ENCODE measurements around the gene POFUT2.

Gene POFUT2

GRCh38 chr21:45258466-45258865 is 29.2 kb downstream of the POFUT2 start:
- Histone ChIP-seq H3K79me2 (ENCODE audit: insufficient read depth, low read depth) (no peaks in the 10 kb centered on the region), H3K4me3 (IDR thresholded peaks at IDR 0.05; ENCODE audit: insufficient read depth, low read depth, low read length) (no peak overlapping the region), H3K27ac (no peak overlapping the region), H4K20me1 (ENCODE audit: insufficient read depth) (no peaks in the 10 kb centered on the region), H3K36me3 (ENCODE audit: insufficient read depth) (no peaks in the 10 kb centered on the region), H3K9ac (no peak overlapping the region), H3K4me1 (ENCODE audit: low read depth, poor library complexity, severe bottlenecking) (no peaks in the 10 kb centered on the region), H3K4me2 (no peak overlapping the region), H2AFZ (ENCODE audit: low read depth) (no peak overlapping the region), H3K27me3 (ENCODE audit: insufficient read depth, low read depth) (no peaks in the 10 kb centered on the region; the same call in 1 of the 2 replicates)
- TF ChIP-seq, protein P1, sequence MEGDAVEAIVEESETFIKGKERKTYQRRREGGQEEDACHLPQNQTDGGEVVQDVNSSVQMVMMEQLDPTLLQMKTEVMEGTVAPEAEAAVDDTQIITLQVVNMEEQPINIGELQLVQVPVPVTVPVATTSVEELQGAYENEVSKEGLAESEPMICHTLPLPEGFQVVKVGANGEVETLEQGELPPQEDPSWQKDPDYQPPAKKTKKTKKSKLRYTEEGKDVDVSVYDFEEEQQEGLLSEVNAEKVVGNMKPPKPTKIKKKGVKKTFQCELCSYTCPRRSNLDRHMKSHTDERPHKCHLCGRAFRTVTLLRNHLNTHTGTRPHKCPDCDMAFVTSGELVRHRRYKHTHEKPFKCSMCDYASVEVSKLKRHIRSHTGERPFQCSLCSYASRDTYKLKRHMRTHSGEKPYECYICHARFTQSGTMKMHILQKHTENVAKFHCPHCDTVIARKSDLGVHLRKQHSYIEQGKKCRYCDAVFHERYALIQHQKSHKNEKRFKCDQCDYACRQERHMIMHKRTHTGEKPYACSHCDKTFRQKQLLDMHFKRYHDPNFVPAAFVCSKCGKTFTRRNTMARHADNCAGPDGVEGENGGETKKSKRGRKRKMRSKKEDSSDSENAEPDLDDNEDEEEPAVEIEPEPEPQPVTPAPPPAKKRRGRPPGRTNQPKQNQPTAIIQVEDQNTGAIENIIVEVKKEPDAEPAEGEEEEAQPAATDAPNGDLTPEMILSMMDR (conservative IDR thresholded peaks at IDR 0.05; ENCODE audit: low read depth, low read length), result no peak

GRCh38 chr21:45257673-45258341 is 29.9 kb downstream of the POFUT2 start:
- H3K79me2 ChIP-seq (ENCODE audit: insufficient read depth, low read depth), result no peaks in the 10 kb centered on the region
- no peak overlapping the region for H3K4me3 ChIP-seq (IDR thresholded peaks at IDR 0.05; ENCODE audit: insufficient read depth, low read depth, low read length)
- no peaks in the 10 kb centered on the region; the same call in 1 of the 2 replicates for H3K27me3 ChIP-seq (ENCODE audit: insufficient read depth, low read depth)
- no peak overlapping the region for H3K27ac ChIP-seq
- no peaks in the 10 kb centered on the region for H4K20me1 ChIP-seq (ENCODE audit: insufficient read depth)
- H3K4me1 ChIP-seq (ENCODE audit: low read depth, poor library complexity, severe bottlenecking), result no peaks in the 10 kb centered on the region
- no peak overlapping the region for H3K4me2 ChIP-seq
- no peak overlapping the region for H2AFZ ChIP-seq (ENCODE audit: low read depth)
- no peak overlapping the region for H3K9ac ChIP-seq
- TF ChIP-seq, protein P1 (conservative IDR thresholded peaks at IDR 0.05; ENCODE audit: low read depth, low read length), result no peak
- H3K36me3 ChIP-seq (ENCODE audit: insufficient read depth), result no peaks in the 10 kb centered on the region

- Histone ChIP-seq H3K4me1 (ENCODE audit: low read depth, poor library complexity, severe bottlenecking) (no peaks in the 10 kb centered on the region), H4K20me1 (ENCODE audit: insufficient read depth) (no peaks in the 10 kb centered on the region), H3K9ac (no peak overlapping the region), H3K27me3 (ENCODE audit: insufficient read depth, low read depth) (no peaks in the 10 kb centered on the region; the same call in 1 of the 2 replicates), H3K79me2 (ENCODE audit: insufficient read depth, low read depth) (no peaks in the 10 kb centered on the region), H2AFZ (ENCODE audit: low read depth) (no peak overlapping the region), H3K36me3 (ENCODE audit: insufficient read depth) (no peaks in the 10 kb centered on the region), H3K27ac (no peak overlapping the region), H3K4me2 (no peak overlapping the region), H3K4me3 (IDR thresholded peaks at IDR 0.05; ENCODE audit: insufficient read depth, low read depth, low read length) (no peak overlapping the region)
- TF ChIP-seq, protein P1 (conservative IDR thresholded peaks at IDR 0.05; ENCODE audit: low read depth, low read length), result no peak
Observed at GRCh38 chr21:45256912-45257672, 30.6 kb downstream of the POFUT2 start.

DNA sequence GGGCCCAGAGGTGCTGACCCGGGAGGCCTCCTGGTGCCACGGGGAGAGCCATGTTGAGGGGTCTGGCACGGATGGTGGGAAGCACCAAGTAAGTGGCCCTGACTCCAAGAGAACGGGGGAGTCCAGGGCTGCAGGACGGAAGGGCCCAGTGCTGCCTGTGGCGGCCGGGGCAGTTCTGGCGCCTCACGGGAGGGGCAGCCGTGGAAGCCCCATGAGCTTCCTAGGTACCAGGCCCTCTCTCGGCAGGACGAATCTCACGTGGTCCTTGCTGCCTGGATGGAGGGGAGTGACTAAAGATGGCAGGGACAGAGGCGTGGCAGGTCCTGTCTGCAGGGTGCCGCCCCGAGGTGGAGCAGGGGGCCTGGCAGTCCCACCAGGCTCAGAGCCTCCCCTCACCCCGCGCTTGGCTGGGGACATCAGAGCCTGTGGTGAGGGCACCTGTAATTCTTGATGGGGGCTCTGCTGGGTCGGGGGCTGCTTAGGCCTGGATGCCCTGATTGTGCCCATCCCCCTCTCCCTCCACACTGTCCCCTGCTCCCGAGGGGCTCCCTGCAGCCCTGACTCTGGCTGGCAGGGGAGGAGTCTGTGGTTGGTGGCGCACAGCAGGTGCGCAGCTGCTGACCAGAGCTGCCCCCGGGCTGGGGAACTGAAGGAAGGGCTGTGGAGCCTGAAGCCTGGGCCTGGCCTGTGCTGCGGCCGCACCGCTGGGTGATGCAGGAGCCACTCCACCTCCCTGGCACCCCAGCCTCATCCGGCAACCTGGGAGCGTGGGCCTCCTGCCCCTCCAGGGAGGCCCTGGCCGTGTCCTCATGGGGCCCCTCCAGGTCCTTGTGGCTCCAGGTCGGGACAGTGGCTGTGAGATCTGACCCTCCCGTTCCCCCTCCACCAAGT is 31.4 kb downstream of the POFUT2 start:
- H2AFZ ChIP-seq (ENCODE audit: low read depth), result peak overlapping the region; percentile 60; the same call in 1 of the 2 replicates
- H3K79me2 ChIP-seq (ENCODE audit: insufficient read depth, low read depth), result no peaks in the 10 kb centered on the region
- H4K20me1 ChIP-seq (ENCODE audit: insufficient read depth), result no peaks in the 10 kb centered on the region
- no peak overlapping the region for H3K4me2 ChIP-seq
- no peaks in the 10 kb centered on the region for H3K4me1 ChIP-seq (ENCODE audit: low read depth, poor library complexity, severe bottlenecking)
- no peak overlapping the region for H3K4me3 ChIP-seq (IDR thresholded peaks at IDR 0.05; ENCODE audit: insufficient read depth, low read depth, low read length)
- H3K27me3 ChIP-seq (ENCODE audit: insufficient read depth, low read depth), result no peaks in the 10 kb centered on the region; the same call in 1 of the 2 replicates
- TF ChIP-seq, protein P1 (conservative IDR thresholded peaks at IDR 0.05; ENCODE audit: low read depth, low read length), result no peak
- H3K9ac ChIP-seq, result no peak overlapping the region
- H3K27ac ChIP-seq, result no peak overlapping the region
- H3K36me3 ChIP-seq (ENCODE audit: insufficient read depth), result no peaks in the 10 kb centered on the region
